ENCODE results near the gene STING1.
A peak's percentile ranks its signal among the peaks of the same experiment; 100 is the strongest.
"Not testable (repeated sequence)": the region's sequence is repeated elsewhere in the genome, so short reads cannot be mapped to it uniquely, and the experiment has no call there.

STING1 gene

DNA sequence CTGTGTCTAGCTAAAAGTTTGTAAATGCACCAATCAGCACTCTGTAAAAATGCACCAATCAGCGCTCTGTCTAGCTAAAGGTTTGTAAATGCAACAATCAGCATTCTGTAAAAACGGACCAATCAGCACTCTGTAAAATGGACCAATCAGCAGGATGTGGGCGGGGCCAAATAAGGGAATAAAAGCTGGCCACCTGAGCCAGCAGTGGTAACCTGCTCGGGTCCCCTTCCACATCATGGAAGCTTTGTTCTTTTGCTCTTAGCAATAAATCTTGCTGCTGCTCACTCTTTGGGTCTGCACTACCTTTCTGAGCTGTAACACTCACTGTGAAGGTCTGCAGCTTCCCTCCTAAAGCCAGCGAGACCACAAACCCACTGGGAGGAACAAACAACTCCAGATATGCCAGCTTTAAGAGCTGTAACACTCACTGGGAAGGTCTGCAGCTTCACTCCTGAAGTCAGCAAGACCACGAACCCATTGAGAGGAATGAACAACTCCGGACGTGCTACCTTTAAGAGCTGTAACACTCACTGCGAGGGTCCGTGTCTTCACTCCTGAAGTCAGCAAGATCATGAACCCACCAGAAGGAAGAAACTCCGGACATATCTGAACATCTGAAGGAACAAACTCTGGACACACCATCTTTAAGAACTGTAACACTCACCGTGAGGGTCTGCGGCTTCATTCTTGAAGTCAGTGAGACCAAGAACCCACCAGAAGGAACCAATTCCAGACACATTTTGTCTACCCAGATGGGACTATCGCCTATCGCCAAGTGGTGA, 20.7 kb upstream of the STING1 start:
- not testable (repeated sequence) for DNase-seq (ENCODE audit: low spot score)

DNA sequence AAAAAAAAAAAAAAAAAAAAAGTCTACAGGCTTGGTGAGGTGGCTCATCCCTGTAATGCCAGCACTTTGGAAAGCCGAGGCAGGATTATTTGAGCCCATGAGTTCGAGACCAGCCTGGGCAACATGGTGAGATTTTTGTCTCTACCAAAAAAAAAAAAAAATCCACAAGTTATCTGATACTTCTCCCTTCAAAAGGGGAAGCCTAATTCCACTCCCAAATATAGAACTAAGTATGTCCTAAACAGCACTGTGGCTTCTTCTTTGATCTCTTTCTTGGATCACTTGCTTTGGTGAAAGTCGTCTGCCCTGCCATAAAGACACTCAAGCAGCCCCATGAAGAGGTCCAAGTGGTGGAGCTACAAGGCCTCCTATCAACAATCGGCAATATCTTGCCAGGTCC, 18.8 kb upstream of the STING1 start:
- DNase-seq (ENCODE audit: low spot score) = peak; percentile 37

DNA sequence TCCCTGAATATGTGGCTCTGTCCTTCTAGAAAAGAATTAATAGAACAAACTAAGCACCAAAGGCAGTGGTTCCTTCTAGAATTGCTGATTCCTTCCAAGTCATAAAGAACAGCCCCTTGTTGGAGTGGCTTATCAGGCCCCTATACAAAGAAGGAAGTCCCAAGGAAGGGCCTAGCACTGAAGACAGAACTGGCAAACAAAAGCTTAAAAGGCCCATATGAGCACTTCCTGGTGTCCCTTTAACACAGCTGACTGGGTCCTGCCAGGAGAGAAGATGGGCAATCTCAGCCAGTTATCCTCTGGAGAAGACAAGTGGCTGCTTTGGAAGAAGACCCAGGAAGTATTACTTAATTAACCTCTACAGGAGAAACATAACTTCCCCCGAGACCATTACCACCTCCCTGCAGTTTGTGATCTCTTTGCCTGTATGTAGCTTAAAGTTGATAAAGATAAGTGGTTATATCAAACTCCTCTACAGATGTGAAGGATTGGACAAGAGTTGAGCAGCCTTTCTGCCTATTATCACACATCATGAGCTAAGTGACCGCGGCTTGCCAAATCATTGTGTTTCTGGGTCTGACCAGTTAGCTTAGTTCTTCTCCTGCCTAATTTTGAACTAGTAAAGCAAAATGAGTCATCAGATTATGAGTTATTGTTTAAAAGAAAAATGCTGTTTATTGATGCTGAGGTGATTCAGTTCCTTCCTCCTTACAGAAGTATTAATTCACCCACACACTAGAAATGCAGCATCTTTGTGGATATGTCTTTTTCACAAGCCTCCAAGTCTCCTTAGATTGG, 13.3 kb upstream of the STING1 start:
- peak; percentile 28 for DNase-seq (ENCODE audit: low spot score)

DNA sequence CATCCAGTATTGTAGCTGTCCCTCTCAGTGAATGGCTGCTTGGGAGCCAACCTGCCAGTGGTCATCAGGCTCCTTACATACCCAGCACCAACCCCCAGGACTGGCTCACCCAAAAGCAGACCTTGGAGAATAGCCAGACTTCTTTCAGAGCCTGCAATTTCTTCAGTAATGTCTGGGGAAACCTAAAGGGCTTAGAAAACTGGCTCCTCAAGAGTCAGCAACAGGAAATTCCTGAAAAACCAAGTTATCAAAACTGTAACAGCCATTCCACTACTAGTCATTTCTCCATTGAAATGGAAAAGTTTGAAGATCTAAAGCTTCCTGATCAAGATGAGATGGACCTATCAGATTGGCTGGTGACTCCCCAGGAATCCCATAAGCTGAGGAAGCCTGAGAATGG, 12.3 kb upstream of the STING1 start:
- no peak for DNase-seq (ENCODE audit: low spot score)

DNA sequence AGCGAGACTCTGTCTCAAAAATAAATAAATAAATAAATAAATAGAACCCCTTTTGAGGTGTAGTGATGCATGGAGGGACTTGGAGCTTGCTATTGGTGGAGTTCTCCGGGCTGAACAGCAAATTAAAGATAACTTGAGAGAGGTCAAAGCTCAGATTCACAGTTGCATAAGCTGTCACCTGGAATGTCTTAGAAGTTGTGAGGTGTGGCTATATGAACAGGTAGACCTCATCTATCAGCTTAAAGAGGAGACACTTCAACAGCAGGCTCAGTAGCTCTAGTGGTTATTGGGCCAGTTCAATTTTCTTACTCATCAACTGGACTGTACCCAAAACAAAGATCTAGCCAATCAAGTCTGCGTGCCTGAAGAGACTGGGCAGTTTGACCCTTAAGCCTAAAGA, 11.7 kb upstream of the STING1 start:
- no peak for DNase-seq (ENCODE audit: low spot score)

DNA sequence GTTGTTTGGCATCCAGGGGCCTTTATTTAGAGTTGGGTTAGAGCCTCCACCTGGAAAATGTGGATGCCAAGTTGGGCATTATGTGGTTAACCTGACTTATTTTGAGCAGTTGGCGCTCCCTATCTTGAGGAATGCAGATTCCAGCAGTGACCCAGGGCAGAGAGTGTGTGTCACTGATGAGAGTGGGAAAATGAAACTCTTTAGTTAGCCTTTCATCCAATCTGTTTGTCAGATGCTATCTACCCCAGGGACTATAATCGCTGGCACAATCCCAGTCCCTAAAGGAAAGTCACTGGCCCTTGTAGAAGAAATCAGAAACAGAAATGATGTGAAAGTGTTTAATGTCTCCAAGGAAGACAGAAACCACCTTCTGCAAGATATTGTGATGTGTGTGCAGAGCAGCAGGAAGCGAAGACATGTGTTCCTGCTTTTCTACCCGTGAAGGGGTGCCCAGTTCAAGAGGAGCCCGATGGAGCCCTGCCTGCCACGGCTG, 10.2 kb upstream of the STING1 start:
- no peak for DNase-seq (ENCODE audit: low spot score)

DNA sequence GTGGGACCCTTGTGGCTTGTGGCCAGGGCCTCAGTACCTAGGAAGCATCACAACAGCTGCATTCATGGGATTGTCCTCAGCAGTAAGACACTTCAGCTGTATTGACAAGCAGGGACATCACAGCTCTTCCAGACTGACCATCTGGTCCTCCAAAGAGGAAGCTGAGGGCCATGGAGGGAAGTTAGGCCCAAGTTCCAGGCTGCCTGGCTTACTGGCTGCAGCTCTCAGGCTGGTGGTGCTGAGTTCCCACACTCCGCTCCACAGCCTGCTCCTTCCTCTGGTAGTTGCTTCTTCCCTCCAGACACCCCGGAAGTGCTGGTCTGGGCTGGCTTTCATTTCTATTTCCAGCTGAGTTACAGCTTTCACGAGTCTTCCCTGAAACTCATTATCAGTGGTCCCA, 5.7 kb upstream of the STING1 start:
- DNase-seq (ENCODE audit: low spot score) = peak; percentile 61

DNA sequence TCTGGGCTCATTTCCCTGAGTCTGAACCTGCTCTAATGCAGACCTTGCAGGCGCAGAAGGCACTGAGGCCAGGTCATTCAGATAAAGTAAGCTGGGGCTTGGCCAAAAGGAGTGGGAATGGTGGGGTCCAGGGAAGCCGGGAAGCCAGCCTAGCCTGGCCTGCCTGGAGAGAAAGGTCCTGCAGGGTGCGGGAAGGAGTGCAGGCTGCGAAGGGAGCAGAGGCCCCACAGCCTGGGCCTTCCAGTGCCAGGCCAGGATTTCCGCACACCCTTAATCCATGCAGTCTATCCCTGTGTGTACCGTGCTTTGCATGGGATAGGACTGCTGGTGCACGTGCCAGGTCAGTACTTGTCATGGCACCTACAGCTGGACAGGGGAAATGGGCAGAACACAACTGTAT, 3.6 kb upstream of the STING1 start:
- DNase-seq (ENCODE audit: low spot score) = no peak

DNA sequence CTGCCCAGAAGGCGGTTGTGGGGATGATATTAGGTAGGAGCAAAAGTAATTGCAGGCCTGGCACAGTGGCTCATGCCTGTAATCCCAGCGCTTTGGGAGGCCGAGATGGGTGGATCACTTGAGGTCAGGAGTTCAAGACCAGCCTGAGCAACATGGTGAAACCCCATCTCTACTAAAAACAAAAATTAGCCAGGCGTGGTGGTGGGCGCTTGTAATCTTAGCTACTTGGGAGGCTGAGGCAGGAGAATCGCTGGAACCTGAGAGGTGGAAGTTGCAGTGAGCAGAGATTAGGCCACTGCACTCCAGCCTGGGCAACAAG, 291 bp upstream of the STING1 start:
- DNase-seq (ENCODE audit: low spot score) = not testable (repeated sequence)

DNA sequence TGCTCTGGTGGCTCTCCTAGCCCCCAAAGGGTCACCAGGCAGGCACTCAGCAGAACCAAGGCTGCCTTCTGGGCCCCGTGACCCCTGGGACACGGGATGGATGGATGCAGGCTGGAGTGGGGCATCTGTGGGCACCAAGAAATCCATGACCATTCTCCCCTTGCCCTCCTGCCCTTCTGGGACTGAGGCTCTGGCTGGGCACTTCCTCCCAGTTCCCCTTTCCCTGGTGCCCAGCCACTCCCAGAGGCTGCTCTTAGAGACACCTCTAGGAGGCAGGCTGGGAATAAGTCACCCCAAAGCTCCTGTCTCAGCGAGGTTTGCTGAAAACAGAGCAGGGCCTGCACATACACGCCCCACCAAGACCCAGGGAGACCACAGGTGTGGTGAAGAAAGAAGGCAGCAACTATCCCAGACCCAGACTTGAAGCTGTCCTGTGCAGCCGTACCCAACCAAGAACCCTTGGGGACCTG, 943 bp downstream of the STING1 start:
- peak; percentile 29 for DNase-seq (ENCODE audit: low spot score)

DNA sequence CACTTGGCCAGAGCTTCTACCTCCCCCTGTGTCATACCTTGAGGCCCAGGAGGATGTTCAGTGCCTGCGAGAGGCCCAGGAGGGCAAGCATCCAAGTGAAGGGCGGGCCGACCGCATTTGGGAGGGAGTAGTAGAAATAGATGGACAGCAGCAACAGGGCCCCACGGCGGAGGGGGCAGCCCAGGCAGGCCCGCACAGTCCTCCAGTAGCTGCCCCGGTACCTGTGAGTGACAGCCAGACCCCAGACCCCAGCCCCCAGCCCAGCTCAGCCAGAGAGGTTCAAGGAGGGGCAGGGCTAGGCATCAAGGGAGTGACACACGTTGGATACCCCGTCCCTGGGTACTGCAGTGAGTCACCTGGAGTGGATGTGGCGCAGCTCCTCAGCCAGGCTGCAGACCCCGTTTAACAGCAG, 1.4 kb downstream of the STING1 start:
- DNase-seq (ENCODE audit: low spot score) = no peak

DNA sequence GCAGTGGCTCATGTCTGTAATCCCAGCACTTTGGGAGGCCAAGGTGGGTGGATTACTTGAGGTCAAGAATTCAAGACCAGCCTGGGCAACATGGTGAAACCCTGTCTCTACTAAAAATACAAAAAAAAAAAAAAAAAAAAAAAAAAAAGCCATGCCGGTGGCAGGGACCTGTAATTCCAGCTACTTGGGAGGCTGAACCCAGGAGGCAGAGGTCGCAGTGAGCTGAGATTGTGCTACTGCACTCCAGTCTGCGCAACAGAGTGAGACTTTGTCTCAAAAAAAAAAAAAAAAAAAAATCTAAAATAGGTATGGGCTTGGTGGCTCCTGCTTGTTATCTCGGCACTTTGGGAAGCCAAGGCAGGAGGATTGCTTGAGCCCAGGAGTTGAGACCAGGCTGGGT, 2.8 kb downstream of the STING1 start:
- DNase-seq (ENCODE audit: low spot score) = not testable (repeated sequence)

DNA sequence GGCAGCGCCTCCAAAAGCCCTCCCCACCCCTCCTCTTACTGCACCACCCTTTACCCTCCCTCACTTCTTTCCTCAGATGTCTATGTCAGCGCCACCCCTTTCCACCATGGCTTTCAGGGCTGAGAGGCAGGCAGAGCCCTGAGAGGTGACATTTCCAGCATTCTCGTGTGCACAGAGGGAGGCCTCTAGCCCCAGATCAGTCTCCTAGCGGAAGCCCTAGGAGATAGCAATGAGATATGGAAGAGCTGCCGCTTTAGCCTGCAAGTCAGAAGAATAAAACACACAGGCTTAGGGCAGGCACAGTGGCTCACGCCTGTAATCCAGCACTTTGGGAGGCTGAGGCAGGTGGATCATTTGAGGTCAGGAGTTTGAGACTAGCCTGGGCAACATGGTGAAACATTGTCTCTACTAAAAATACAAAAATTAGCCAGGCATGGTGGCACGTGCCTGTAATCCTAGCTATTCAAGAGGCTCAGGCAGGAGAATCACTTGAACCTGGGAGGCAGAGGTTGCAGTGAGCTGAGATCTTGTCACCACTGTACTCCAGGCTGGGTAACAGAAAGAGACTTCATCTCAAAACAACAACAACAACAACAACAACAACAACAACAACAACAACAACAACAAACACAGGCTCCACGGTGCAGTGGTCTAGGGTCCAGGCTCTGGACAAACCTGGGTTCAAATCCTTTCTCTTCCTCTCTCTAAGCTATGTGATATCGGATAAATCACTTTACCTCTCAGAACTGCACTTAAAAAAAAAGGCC, 3.7 kb downstream of the STING1 start:
- DNase-seq (ENCODE audit: low spot score) = not testable (repeated sequence)

DNA sequence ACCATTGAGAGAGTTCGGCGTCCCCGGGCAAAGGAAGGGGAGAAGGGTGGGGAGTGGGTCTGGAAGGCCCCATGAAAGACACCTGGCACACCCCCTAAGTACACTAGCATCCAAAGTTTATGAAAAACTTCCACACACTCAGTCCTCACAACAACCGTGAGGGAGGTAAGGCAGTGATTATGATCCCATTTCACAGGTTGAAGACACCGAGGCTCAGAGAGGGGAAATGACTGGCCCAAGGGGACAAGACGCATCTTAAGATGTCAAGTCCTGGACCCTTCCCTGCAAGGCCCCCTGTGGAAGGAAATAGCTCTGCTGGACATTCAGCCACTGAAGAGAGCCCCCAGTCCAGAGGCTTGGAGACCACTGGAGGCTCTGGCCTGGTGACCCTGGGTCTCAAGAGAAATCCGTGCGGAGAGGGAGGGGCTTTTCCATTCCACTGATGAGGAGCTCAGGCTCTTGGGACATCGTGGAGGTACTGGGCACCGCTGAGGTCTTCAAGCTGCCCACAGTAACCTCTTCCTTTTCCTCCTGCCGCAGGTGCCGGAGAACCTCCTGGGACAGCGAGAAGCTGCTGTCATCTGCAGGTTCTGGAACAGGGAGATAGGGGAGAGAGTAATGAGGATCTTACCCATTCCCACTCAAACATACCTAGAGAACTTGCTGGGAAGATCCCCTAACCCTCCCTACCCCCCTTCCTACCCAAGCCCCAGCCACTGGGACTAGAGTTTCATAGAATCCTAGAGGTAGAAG, 6.5 kb downstream of the STING1 start:
- no peak for DNase-seq (ENCODE audit: low spot score)

DNA sequence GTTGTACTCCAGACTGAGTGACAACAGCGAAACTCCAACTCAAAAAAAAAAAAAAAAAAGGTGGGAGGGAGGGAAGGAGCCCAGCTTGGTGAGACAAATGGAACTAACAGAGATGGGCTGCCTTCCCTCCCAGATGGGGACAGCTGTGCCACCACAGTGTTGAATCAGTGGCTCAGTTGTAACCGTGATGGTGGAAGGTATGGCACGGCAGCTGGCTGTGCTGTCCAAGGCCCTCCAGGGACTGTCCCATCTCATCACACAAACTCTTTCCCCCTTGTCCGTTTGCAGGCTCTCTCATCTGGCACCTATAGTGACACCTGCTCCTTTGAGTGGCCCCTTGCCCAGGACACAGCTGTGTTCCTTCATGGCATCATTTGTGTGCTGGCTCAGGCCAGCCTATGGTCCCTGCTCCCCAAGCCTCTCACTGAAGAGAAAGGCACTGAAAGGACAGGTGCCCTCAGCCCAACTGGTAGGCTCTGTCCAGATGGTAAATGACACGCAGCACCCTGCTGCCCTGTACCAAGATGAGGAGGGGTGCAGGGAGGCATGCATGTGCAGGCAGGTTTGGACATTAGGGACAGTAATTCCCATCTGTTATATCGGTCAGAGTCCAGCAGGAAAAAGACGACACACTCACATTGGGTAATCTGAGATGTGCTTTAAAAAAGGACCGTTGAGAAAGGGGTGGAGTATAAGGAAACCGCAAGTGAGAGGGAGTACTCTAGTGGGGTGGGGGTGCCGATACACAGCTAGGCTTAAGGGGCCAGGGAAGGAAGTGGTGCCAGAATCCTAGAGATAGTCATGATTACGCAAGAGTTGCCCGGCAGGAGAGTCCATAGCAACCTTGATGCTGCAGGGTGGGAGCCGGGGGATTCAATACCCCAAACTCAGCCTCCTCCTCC, 7.4 kb downstream of the STING1 start:
- no peak for DNase-seq (ENCODE audit: low spot score)

DNA sequence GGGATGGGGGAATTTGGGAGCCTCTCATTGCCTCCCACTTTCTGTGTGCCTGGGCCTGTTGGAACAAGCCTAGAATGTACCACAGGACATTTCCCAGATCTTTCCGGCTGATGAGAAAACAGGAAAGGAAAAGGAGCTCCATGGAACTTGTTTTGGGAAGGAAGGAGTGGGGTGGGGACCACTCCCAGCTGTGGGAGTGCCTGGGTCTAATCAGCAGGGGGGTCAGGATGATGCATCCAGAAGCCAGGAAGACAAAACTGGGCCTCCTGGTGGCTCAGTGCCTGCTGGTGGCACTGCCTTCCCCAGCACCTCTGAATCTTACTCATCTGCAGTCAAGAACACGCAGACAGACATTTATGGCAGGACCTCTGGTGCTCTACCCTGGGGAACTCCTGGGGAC, 9.0 kb downstream of the STING1 start:
- DNase-seq (ENCODE audit: low spot score) = no peak

DNA sequence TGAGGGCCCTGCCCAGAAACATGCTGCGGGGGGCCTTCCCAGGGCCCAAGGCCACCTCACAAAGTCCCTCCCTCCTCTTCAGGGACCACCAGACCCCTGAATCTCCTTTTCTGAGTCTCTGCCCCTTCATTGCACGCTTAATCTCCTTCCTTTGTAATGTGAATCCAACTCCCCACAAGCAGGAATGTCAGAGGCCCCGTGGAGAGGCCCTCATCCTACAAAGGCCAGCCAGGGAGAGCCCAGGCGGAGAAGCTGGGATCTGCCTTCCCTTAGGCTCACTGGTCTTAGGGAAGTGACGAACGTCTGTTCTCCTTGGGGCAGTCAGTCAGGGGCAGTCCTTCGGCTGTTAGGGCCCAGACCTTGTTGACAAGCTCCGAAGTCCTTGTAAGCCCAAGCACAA, 9.5 kb downstream of the STING1 start:
- no peak for DNase-seq (ENCODE audit: low spot score)

DNA sequence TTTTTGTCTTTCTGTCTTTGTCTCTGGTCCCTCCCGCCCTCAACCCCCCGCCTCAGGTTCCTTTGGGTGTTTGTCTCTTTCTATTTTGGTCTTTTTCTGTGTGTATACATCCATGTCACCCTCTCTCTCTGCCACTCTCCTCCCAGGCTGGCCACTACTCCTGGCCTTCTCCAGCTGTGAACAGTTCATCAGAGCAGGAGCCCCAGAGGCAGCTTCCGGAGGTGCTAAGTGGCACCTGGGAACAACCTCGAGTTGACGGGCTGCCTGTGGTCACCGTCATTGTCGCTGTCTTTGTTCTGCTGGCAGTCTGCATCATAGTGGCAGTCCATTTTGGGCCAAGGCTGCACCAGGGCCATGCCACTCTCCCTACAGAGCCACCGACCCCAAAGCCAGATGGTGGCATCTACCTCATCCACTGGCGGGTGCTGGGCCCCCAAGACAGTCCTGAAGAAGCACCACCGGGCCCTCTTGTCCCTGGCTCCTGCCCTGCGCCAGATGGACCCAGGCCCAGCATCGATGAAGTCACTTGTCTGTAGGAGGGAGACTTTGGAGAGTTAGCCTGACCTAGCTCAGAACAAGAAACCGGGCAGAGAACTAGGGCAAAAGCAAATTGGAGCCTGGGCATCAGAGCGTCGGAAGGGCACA, 10.1 kb downstream of the STING1 start:
- no peak for DNase-seq (ENCODE audit: low spot score)

DNA sequence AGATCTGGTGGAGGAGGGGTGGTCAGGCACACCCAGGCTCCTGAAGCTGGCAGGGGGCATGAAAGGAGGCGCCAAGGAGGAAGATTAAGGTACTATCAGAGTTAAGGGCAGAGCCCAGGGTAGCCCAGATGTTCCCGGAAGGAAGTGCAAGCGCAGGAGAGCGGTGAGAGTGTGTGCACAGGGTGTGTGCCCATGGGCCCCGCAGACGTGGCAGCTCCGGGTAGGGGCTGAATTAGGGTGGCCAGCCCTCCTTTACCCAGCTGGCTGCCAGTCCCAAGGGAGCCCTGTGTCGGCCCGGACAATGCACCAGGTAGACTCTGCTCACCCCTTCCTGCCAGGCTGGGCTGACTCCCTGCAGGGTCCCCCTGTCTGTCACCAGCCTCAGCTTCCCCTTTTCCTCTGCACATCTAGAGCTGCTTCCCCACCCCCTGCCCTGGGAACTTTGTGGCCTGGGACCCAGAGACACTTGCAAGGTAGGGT, 11.7 kb downstream of the STING1 start, which contains the start of gene SMIM33:
SMIM33 (plus strand) TSS at position 184 of the 480 bp plus-strand sequence; CDS start at position 302, 118 bp downstream.
- DNase-seq (ENCODE audit: low spot score) = no peak

DNA sequence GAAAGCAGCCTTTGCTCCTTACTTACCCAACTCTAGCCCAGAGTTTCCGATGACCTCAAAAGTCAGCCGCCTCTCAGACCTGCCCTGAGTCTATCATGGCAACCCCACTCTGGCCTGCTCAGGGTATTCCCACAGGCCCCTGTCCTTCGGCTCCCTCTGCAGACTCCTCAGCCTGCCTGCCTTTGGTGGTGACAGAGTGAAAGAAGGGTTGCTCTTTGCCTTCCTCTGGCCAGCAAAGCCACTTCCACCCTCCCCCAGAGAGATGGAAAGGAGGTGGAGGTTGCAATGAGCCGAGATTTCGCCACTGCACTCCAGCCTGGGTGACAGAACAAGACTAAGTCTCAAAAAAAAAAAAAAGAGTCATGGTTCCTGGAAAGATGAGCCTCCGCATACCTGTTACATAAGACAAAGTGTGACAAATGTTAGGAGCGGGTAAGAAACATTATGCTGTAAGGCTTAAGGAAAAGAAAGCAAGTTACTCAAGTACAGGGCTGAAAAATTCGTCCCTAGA, 14.1 kb downstream of the STING1 start:
- DNase-seq (ENCODE audit: low spot score) = no peak

All from pons (tissue), 1 donor.